ENCODE data around the gene SLC35A3.

- TF ChIP-seq CTCF (conservative IDR thresholded peaks at IDR 0.05; ENCODE audit: low read length) (no peak), EZH2phosphoT487 (IDR thresholded peaks at IDR 0.05; ENCODE audit: borderline replicate concordance) (no peak)
These were observed 110.5 kb downstream of the SLC35A3 start for GRCh38 chr1:100080331-100080730.
